ENCODE data around the gene ABTB2.
"Not testable (repeated sequence)": the region's sequence is repeated elsewhere in the genome, so short reads cannot be mapped to it uniquely, and the experiment has no call there.

Gene ABTB2

GRCh38 chr11:34233215-34233614 is 124.6 kb downstream of the ABTB2 start:
- no peak for DNase-seq

GRCh38 chr11:34232807-34233206 is 125.0 kb downstream of the ABTB2 start:
- DNase-seq, result no peak

GRCh38 chr11:34226210-34226609 is 131.6 kb downstream of the ABTB2 start:
- DNase-seq, result no peak

- DNase-seq, result no peak
These were observed 132.7 kb downstream of the ABTB2 start for GRCh38 chr11:34225091-34225490.

- no peak for DNase-seq
These were observed 133.3 kb downstream of the ABTB2 start for GRCh38 chr11:34224434-34224966.

GRCh38 chr11:34223907-34224306 is 133.9 kb downstream of the ABTB2 start:
- DNase-seq, result no peak

GRCh38 chr11:34223021-34223813 is 134.6 kb downstream of the ABTB2 start:
- DNase-seq, result no peak

- DNase-seq, result no peak
These were observed 135.8 kb downstream of the ABTB2 start for GRCh38 chr11:34222030-34222429.

GRCh38 chr11:34219941-34220370 is 137.9 kb downstream of the ABTB2 start:
- no peak for DNase-seq

GRCh38 chr11:34219279-34219678 is 138.5 kb downstream of the ABTB2 start:
- no peak for DNase-seq

GRCh38 chr11:34218756-34219155 is 139.1 kb downstream of the ABTB2 start:
- DNase-seq, result not testable (repeated sequence)

GRCh38 chr11:34218067-34218466 is 139.7 kb downstream of the ABTB2 start:
- DNase-seq, result no peak

- no peak for DNase-seq
These were observed 141.1 kb downstream of the ABTB2 start for GRCh38 chr11:34216706-34217105.

GRCh38 chr11:34215806-34216453 is 141.9 kb downstream of the ABTB2 start:
- DNase-seq, result no peak

- DNase-seq, result no peak
These were observed 142.6 kb downstream of the ABTB2 start for GRCh38 chr11:34214961-34215805.

- no peak for DNase-seq
These were observed 144.4 kb downstream of the ABTB2 start for GRCh38 chr11:34213366-34213765.

GRCh38 chr11:34212566-34212965 is 145.2 kb downstream of the ABTB2 start:
- DNase-seq, result no peak

GRCh38 chr11:34209809-34210208 is 148.0 kb downstream of the ABTB2 start:
- no peak for DNase-seq

- no peak for DNase-seq
These were observed 149.3 kb downstream of the ABTB2 start for GRCh38 chr11:34208266-34209135.

- no peak for DNase-seq
These were observed 150.2 kb downstream of the ABTB2 start for GRCh38 chr11:34207487-34208180.
